ENCODE measurements around the gene POLR3GL.

The POLR3GL gene

DNA sequence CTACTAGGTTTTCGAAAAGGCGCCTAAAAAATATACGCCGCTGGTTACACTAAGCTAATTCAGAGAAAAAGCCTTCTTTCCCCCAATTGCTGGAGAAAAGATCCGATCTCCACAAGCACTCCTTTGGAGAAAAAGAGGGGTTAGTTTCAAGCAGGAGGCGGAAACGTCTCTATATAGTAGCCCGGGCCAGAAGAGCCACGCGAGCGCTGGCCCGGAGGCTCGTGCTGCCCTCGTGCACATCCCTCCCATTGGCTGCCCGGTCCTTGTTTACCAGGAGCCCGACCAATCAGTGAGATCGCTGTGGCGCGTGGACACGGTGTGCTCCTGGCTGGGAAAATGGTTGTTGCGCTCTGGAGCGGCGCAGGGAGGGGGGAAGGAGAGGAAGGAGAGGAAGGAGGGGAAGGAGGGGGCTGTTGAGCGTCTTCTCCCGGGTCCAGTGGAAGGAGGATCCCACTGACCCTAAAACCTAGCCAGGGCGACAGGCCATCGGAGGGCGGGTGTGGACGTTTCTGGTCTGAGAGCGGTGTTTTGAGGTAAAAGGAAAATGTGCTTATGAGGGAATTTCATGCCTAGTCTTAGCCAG, 32.0 kb downstream of the POLR3GL start, which contains the start of gene TXNIP:
TSS of gene TXNIP (minus strand) at position 147 of the 583 bp plus-strand sequence. CDS start 313 bp downstream, outside the sequence.
- H3K4me1 Mint-ChIP-seq (ENCODE audit: low read depth) = peaks cover 54% of the 10 kb centered on the region
- no peaks in the 10 kb centered on the region for H3K27me3 Mint-ChIP-seq (ENCODE audit: low read depth)
- DNase-seq (ENCODE audit: low spot score) = peak; percentile 93
- H3K4me3 Mint-ChIP-seq = peak within 1 kb of the TSS; percentile 98
- peaks cover 49% of the 10 kb centered on the region for H3K36me3 Mint-ChIP-seq (ENCODE audit: low read depth)
- peak within 1 kb of the TSS; percentile 99 for H3K27ac Mint-ChIP-seq
- H3K9me3 Mint-ChIP-seq = no peaks in the 10 kb centered on the region

DNA sequence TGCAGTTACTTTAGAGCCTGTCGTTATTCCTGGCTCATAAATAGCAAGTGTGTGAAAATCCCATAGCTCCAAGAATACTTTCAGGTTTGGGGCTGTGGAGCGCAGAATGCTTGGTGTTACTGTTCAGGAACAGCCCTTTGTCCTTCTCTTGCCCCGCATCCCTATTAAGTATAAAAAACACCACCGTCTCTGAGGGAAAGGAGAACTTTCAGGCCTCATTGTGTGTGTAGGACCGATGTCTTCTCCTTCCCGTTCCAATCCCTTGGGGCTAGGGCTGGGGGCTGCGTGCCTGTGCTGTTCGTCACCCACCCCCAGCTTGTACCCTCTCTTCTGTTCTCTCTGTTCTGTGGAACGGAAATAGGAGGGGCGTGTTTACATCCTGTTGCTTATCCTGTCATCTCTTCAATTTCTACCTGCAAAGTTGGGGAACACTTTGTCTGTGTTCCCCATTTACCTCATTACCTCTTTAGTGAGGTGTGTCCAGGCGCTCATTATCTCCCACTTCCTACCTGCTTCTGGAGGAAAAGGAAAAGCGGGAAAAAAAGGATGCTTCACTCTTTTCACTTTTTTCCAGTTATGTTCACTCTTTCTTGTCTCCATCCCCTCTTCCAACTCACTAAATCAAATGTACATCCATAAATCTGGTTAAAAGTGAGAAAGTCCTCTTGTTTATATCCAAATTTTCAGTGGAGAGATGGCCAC, 32.7 kb downstream of the POLR3GL start:
- H3K36me3 Mint-ChIP-seq (ENCODE audit: low read depth) = peaks cover 42% of the 10 kb centered on the region
- peak overlapping the region; percentile 98 for H3K4me3 Mint-ChIP-seq
- H3K4me1 Mint-ChIP-seq (ENCODE audit: low read depth) = peaks cover 50% of the 10 kb centered on the region
- peak overlapping the region; percentile 99 for H3K27ac Mint-ChIP-seq
- H3K27me3 Mint-ChIP-seq (ENCODE audit: low read depth) = no peaks in the 10 kb centered on the region
- DNase-seq (ENCODE audit: low spot score) = peak; percentile 53
- H3K9me3 Mint-ChIP-seq = no peaks in the 10 kb centered on the region

GRCh38 chr1:145997718-145998023, 33.2 kb downstream of the POLR3GL start:
- peak overlapping the region; percentile 99 for H3K27ac Mint-ChIP-seq
- H3K9me3 Mint-ChIP-seq = no peaks in the 10 kb centered on the region
- no peaks in the 10 kb centered on the region for H3K27me3 Mint-ChIP-seq (ENCODE audit: low read depth)
- peaks cover 38% of the 10 kb centered on the region for H3K36me3 Mint-ChIP-seq (ENCODE audit: low read depth)
- peak overlapping the region; percentile 98 for H3K4me3 Mint-ChIP-seq
- DNase-seq (ENCODE audit: low spot score) = no peak
- H3K4me1 Mint-ChIP-seq (ENCODE audit: low read depth) = peaks cover 46% of the 10 kb centered on the region

GRCh38 chr1:145999321-146000024, 35.0 kb downstream of the POLR3GL start:
- H3K27me3 Mint-ChIP-seq (ENCODE audit: low read depth) = no peaks in the 10 kb centered on the region
- peaks cover 38% of the 10 kb centered on the region for H3K4me1 Mint-ChIP-seq (ENCODE audit: low read depth)
- no peak for DNase-seq (ENCODE audit: low spot score)
- peaks cover 20% of the 10 kb centered on the region for H3K36me3 Mint-ChIP-seq (ENCODE audit: low read depth)
- H3K4me3 Mint-ChIP-seq = peak overlapping the region; percentile 66
- peak overlapping the region; percentile 79 for H3K27ac Mint-ChIP-seq
- no peaks in the 10 kb centered on the region for H3K9me3 Mint-ChIP-seq

DNA sequence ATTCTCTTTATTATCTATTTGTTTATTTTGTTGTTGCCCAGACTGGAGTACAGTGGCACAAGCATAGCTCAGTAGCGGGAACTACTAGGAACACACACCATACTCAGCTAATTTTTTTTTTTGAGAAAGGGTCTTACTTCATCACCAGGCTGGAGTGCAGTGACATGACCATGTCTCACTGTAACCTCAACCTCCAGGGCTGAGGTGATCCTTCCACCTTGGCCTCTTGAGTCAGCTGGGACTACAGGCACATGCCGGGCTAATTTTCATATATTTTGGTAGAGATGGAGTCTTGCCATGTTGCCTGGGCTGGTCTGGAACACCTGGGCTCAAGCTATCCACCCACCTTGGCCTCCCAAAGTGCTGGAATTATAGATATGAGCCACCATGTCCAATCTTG, 37.2 kb downstream of the POLR3GL start:
- Mint-ChIP-seq H3K4me3 (no peak overlapping the region), H3K9me3 (no peaks in the 10 kb centered on the region), H3K36me3 (ENCODE audit: low read depth) (no peaks in the 10 kb centered on the region), H3K27ac (peak overlapping the region; percentile 31), H3K27me3 (ENCODE audit: low read depth) (no peaks in the 10 kb centered on the region), H3K4me1 (ENCODE audit: low read depth) (peaks cover 54% of the 10 kb centered on the region)
- DNase-seq (ENCODE audit: low spot score) = no peak

GRCh38 chr1:146007489-146008133, 43.1 kb downstream of the POLR3GL start:
- Mint-ChIP-seq H3K36me3 (ENCODE audit: low read depth) (no peaks in the 10 kb centered on the region), H3K27me3 (ENCODE audit: low read depth) (no peaks in the 10 kb centered on the region), H3K9me3 (no peaks in the 10 kb centered on the region), H3K4me1 (ENCODE audit: low read depth) (peaks cover 31% of the 10 kb centered on the region), H3K4me3 (peak overlapping the region; percentile 73), H3K27ac (peak overlapping the region; percentile 90)
- no peak for DNase-seq (ENCODE audit: low spot score)

- H3K9me3 Mint-ChIP-seq = no peaks in the 10 kb centered on the region
- no peaks in the 10 kb centered on the region for H3K36me3 Mint-ChIP-seq (ENCODE audit: low read depth)
- H3K4me3 Mint-ChIP-seq = no peak overlapping the region
- no peak overlapping the region for H3K27ac Mint-ChIP-seq
- H3K27me3 Mint-ChIP-seq (ENCODE audit: low read depth) = peaks cover 11% of the 10 kb centered on the region
- H3K4me1 Mint-ChIP-seq (ENCODE audit: low read depth) = peaks cover 27% of the 10 kb centered on the region
- DNase-seq (ENCODE audit: low spot score) = no peak
Measured at GRCh38 chr1:146010126-146010738, 45.7 kb downstream of the POLR3GL start.

GRCh38 chr1:146012703-146013558, 48.4 kb downstream of the POLR3GL start:
- no peak overlapping the region for H3K4me3 Mint-ChIP-seq

DNA sequence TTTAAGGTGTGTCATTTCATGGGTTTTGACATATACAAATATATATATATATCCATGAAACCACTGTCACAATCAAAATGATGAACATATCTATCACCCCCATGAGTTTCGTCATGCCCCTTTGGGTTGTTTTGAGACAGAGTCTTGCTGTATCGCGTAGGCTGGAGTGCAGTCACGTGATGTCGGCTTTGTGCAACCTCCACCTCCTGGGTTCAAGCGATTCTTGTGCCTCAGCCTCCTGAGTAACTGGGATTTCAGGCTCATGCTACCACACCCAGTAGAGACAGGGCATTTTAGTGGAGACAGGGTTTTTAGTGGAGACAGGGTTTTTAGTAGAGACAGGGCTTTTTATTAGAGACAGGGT, 49.1 kb downstream of the POLR3GL start:
- Mint-ChIP-seq H3K4me3 (no peak overlapping the region), H3K36me3 (ENCODE audit: low read depth) (no peaks in the 10 kb centered on the region), H3K27ac (no peak overlapping the region), H3K9me3 (no peaks in the 10 kb centered on the region), H3K4me1 (ENCODE audit: low read depth) (peaks cover 9% of the 10 kb centered on the region), H3K27me3 (ENCODE audit: low read depth) (peaks cover 37% of the 10 kb centered on the region)
- DNase-seq (ENCODE audit: low spot score) = no peak

More at GRCh38 chr1:146012703-146013558, 48.4 kb downstream of the POLR3GL start:
- H3K27ac Mint-ChIP-seq = no peak overlapping the region
- H3K9me3 Mint-ChIP-seq = no peaks in the 10 kb centered on the region
- peaks cover 31% of the 10 kb centered on the region for H3K27me3 Mint-ChIP-seq (ENCODE audit: low read depth)
- DNase-seq (ENCODE audit: low spot score) = peak; percentile 58
- H3K36me3 Mint-ChIP-seq (ENCODE audit: low read depth) = no peaks in the 10 kb centered on the region
- peaks cover 9% of the 10 kb centered on the region for H3K4me1 Mint-ChIP-seq (ENCODE audit: low read depth)

DNA sequence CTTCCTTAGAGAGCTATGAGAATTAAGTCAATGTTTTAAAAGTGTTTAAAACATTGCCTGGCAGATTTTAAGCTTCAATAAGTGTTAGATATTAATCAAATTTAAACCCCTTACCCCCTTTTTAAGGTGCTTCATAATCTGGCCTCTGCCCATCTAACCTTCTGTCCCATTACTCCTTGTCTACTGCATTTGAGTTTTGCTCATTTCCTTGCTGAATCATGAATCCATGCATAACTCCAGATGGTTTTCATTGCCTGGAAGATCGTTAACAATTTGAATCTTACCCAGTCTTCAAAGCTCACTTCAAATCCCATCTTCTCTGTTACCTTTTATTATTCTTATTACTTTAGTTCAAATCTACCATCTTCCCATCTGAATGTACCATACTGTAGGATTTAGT, 52.4 kb downstream of the POLR3GL start:
- no peak overlapping the region for H3K27ac Mint-ChIP-seq
- H3K27me3 Mint-ChIP-seq (ENCODE audit: low read depth) = peaks cover 67% of the 10 kb centered on the region
- peaks cover 10% of the 10 kb centered on the region for H3K4me1 Mint-ChIP-seq (ENCODE audit: low read depth)
- H3K36me3 Mint-ChIP-seq (ENCODE audit: low read depth) = no peaks in the 10 kb centered on the region
- DNase-seq (ENCODE audit: low spot score) = no peak
- H3K9me3 Mint-ChIP-seq = no peaks in the 10 kb centered on the region
- H3K4me3 Mint-ChIP-seq = no peak overlapping the region

- no peaks in the 10 kb centered on the region for H3K9me3 Mint-ChIP-seq
- peaks cover 5% of the 10 kb centered on the region for H3K4me1 Mint-ChIP-seq (ENCODE audit: low read depth)
- peak overlapping the region; percentile 17 for H3K4me3 Mint-ChIP-seq
- DNase-seq (ENCODE audit: low spot score) = no peak
- H3K36me3 Mint-ChIP-seq (ENCODE audit: low read depth) = no peaks in the 10 kb centered on the region
- peaks cover 75% of the 10 kb centered on the region for H3K27me3 Mint-ChIP-seq (ENCODE audit: low read depth)
- no peak overlapping the region for H3K27ac Mint-ChIP-seq
Measured at GRCh38 chr1:146019231-146020057, 55.0 kb downstream of the POLR3GL start.
